GM12891 (cell line): ENCODE data around the gene MAPK4. TPM values are rescaled to one million over a fixed set of nuclear protein-coding genes. Genes with fewer than 3 reads are reported as not detected.
"Not testable (repeated sequence)": the region's sequence is repeated elsewhere in the genome, so short reads cannot be mapped to it uniquely, and the experiment has no call there.

ENCODE experiments used
- DNase-seq: peaks from one replicate; pipeline ENCODE4 v3.0.0; 2011; ENCODE audit warnings: low spot score; ENCODE audit not compliant: insufficient read length
- FAIRE-seq: peaks from 2 replicates; lab custom pipeline; 2011; peaks lifted over from hg19 to GRCh38; lab: Jason Lieb, UNC
- PAX5 ChIP-seq: IDR thresholded peaks from 2 replicates; pipeline ENCODE4 v1.6.1; 2011; ENCODE audit warnings: low read length, moderate library complexity, mild to moderate bottlenecking; ENCODE audit not compliant: insufficient read depth, severe bottlenecking
- POLR2A ChIP-seq: IDR thresholded peaks from 2 replicates; pipeline ENCODE4 v1.6.1; 2011; ENCODE audit warnings: low read depth, low read length, control low read depth
- POLR2AphosphoS5 ChIP-seq: IDR thresholded peaks from 2 replicates; pipeline ENCODE4 v1.6.1; 2011; ENCODE audit warnings: low read depth, low read length, control low read depth
- POU2F2 ChIP-seq: IDR thresholded peaks from 2 replicates; pipeline ENCODE4 v1.6.1; 2011; ENCODE audit warnings: low read depth, mild to moderate bottlenecking, control low read depth, low read length, moderate library complexity
- SPI1 ChIP-seq: IDR thresholded peaks from 2 replicates; pipeline ENCODE4 v1.6.1; 2011; ENCODE audit warnings: low read depth, low read length, control low read depth
- TAF1 ChIP-seq: IDR thresholded peaks from 2 replicates; pipeline ENCODE4 v1.6.1; 2011; ENCODE audit warnings: low read depth, low read length, control low read depth
- polyA plus RNA-seq: library from polyadenylated mRNA; unstranded; fragments of >200 nt; gene quantifications from one replicate; pipeline ENCODE4 v1.2.1, GENCODE V29; 2012; ENCODE audit warnings: low read depth, missing spikeins, inconsistent platforms; ENCODE audit not compliant: missing spikeins

MAPK4 gene
- 0.06 TPM for polyA plus RNA-seq

DNA sequence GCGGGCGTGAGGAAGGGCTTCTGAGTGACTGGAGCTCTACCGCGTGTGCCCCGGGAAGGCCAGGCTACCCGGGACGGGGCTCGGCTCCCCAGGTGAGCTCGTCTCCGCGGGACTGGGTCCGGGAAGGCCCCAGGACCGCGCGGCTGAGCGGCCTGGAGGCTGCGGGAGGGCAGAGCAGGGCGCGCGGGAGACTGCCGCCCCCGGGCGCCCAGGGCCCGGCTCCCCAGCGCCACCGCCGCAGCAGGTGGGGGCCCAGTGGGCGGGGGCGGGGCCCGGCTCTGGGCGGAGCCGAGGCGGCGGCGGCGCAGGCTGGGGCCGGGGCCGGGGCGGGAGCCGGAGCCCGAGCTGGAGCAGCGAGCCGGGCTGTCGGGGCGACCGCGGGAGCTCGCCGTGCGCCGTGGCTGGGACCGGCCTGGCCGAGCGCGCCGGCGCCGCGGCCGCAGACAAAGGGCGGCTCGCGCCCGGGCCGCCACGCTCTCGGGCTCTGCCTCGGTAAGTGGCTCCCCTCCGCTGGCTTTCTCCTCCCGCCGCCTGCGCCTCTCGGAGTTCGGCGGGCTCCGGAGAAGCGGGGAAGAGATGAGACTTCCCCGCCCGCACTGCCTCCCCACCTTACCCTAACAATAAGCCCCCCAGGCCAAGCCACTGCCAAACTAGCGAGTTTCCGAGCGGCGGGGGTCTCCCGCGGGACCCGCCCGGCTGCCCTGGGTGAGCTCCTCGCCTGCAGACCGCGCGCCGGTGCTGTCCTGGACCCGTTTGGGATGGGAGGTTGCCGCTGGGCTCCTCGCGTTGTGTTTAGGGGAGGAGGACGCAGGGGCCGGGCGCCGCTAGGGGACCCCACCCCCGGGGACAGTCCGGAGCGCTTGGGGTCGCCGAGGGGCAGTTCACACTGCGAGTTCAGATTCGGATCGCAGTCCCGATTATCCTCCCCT, at the start of gene MAPK4:
MAPK4 (plus strand) TSS at position 336 of the 929 bp plus-strand sequence. CDS start 103,872 bp downstream, outside the sequence.
- no peak for TF ChIP-seq TAF1
- TF ChIP-seq POU2F2, result no peak
- no peak for TF ChIP-seq POLR2A
- TF ChIP-seq SPI1, result no peak
- TF ChIP-seq PAX5, result no peak
- TF ChIP-seq POLR2AphosphoS5, result no peak
- FAIRE-seq, result no peak
- peak; percentile 32 for DNase-seq

DNA sequence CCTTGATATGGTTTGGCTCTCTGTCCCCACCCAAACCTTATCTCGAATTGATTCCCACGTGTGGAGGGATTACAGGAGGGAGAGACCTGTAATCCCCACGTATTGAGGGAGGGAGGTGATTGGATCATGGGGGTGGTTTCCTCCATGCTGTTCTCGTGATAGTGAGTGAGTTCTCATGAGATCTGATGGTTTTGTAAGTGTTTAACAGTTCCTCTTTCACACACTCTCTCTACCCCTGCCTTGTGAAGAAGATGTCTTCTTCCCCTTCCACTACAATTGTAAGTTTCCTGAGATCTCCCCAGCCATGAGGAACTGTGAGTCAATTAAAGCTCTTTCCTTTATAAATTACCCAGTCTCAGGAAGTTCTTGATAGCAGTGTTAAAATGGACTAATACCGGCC, 42.6 kb upstream of the MAPK4 start:
- not testable (repeated sequence) for FAIRE-seq, DNase-seq

DNA sequence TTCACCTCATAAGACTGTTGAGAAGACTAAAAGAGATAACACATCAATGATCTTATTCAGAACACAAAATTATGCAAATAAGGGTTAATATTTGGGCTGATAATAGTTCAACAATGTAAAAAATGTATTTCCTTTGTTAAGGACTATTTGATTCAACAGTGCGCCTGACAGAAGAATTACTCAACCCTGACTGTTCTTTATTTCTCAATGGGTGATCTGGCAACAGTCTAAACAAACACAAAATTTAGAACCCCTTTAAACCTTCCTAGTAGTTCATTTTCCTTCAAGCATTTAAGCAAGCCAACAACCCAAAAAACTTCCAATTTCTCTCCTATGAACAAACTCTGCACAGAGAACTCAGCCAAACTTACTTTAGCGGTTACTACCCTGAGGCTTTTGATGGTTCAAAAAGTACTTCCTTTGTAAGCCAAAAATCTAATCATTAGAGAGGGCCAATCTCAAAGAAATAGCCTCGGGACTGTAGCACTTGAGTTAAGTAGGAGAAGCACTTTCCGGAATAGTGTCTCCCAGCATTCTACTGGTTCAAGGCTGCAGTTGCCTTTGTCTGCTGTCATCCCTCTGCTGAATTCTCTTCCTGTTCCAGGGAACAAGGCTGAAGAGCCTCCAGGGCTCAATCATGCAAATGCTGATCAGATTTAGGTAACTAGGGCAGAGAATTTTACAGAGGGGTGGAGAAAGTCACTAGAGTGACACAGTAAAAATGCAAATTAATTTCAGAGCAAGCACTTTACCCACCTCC, 40.9 kb upstream of the MAPK4 start:
- no peak for FAIRE-seq
- TF ChIP-seq SPI1 (no peak), POLR2AphosphoS5 (no peak), PAX5 (no peak), POLR2A (no peak), POU2F2 (no peak), TAF1 (no peak)
- DNase-seq, result no peak

DNA sequence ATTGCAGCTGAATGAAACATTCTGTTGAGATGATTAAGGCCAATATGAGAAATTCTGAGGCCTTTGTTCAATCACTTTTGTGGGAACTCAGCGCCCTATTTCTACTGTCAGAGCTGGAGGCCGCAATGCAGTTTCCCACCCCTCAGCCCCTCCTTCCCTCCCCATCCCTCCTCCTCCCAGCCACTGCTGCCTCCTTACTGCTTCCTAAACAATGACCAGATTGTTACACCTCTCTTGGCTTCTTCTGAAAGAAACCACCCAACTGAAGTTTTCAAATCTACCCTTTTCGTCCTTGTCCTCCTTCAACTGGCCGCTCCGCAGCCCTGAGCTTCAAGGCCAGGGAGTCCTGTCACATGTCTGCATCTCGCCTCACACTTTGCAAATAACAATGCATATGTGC, 36.7 kb upstream of the MAPK4 start:
- no peak for DNase-seq
- no peak for FAIRE-seq
- TF ChIP-seq PAX5 (no peak), POU2F2 (no peak), POLR2AphosphoS5 (no peak), TAF1 (no peak), SPI1 (no peak), POLR2A (no peak)

DNA sequence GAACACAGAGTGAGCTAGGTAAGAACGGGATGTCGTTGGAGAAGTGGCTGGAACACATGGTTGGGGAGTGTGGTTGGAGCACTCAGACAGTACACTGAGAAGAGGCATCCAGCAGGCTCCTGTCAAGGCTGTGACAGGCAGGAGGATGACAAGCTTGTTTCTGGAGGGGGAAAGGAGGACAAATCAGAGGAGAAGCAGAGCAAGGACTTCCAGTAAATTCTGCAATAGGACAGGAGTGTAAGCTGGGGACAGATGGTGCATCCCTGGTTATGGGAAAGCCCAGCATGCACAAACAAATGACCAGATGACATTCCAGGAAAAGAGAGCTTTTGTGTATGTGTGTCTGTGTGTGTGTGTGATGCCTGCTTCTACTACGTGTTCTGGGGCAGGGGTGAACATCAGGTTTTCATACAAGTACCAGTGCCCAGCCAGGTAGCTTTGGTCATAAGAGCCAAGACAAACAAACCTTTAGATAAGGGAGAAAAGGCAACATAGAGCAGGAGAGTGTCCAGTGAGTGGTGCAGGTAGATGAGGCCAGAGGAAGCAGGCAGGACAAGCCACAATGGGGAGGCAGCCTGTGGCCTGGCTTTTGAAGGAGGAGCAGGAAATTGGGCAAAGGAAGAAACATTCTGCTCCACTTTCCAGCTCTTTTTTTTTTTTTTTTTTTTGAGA, 32.1 kb upstream of the MAPK4 start:
- DNase-seq (no peak), FAIRE-seq (no peak)
- TF ChIP-seq POLR2A, result no peak
- TF ChIP-seq PAX5, result no peak

DNA sequence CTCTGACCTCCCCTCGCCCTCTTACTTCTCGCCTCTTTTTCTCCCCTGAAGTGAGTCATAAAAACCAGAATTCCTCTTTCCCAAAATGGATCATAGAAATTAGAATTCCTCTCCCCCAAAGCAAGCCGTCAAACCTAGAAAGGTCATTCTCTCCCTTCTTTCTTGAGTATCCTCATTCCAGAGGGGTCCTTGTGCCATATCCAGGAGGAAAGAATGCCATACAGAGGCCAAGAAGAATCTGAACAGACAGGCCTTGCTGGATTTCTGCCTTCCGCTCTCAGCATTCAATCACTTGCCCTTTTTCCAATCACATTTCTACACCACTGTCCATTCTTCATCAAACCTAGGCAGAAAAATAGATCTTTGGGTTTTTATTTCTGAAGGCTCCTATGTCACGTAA, 31.1 kb upstream of the MAPK4 start:
- FAIRE-seq (no peak), DNase-seq (no peak)
- TF ChIP-seq POLR2AphosphoS5 (no peak), POU2F2 (no peak), TAF1 (no peak), POLR2A (no peak), PAX5 (no peak), SPI1 (no peak)

DNA sequence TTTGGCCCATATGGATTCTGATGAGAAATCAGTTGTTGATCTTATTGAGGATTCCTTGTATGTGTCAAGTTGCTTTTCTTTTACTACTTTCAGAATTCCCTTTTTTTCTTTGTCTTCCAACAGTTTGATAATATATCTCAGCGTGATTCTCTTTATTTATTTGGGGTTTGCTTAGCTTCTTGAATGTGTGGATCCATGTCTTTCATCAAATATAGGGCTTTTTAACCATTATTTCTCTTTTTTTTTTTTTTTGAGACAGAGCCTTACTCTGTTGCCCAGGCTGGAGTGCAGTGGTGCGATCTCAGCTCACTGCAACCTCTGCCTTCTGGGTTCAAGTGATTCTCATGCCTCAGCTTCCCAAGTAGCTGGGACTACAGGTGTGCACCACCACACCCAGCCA, 26.1 kb upstream of the MAPK4 start:
- not testable (repeated sequence) for FAIRE-seq, DNase-seq

DNA sequence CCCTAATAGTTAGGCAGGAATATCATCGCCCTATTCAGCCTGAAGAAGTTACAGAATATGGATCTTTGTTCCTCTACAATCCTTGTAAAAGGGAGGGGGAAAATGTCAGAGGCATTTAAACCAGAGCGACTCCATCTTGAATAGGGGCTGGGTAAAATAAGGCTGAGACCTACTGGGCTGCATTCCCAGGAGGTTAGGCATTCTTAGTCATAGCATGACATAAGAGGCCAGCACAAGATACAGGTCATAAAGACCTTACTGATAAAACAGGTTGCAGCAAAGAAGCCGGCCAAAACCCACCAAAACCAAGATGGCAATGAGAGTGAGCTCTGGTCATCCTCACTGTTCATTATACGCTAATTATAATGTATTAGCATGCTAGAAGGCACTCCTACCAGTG, 15.4 kb upstream of the MAPK4 start:
- not testable (repeated sequence) for DNase-seq

DNA sequence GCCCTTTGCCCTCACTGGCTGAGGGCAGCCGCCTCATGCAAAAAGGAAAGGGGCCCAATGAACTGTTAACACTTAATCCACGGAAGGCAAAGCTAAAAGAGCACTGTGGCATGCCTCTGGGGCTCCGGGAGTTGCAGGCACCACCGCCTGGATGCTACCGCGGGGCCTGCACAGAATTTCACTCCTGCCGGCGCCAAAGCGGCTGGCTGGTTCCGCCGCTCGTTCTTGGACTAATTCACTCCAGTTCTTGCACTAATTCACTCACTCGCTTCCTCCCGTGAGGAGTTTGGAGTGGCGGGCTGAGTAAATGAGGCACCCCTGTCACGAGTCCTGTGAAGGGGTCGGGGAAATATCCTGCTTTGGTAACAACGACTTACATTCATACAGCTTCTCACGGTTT, 14.0 kb upstream of the MAPK4 start:
- FAIRE-seq (no peak), DNase-seq (no peak)
- TF ChIP-seq SPI1 (no peak), TAF1 (no peak), POU2F2 (no peak), PAX5 (no peak), POLR2AphosphoS5 (no peak), POLR2A (no peak)

More for the DNA sequence above, 15.4 kb upstream of the MAPK4 start:
- not testable (repeated sequence) for FAIRE-seq

DNA sequence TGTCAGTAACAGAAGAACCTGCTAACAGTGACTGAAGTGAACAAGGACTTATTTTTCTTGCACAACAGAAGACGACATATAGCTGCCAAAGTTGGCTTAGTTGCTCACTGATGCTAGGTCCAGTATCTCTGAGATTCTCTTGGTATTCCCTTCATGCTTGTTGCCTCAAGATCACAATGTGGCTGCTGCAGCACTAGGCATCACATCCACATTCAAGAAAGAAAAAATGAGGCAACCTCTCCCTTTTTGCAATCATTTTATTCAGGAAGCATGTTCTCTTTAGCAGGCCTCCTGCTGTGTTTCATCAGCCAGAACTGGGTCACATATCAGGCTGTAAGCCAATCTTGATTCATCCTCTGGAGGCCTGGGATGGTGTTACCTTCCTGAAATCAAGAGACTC, 11.7 kb upstream of the MAPK4 start:
- DNase-seq (no peak), FAIRE-seq (no peak)
- TF ChIP-seq SPI1 (no peak), POLR2AphosphoS5 (no peak), POU2F2 (no peak), PAX5 (no peak), POLR2A (no peak), TAF1 (no peak)

DNA sequence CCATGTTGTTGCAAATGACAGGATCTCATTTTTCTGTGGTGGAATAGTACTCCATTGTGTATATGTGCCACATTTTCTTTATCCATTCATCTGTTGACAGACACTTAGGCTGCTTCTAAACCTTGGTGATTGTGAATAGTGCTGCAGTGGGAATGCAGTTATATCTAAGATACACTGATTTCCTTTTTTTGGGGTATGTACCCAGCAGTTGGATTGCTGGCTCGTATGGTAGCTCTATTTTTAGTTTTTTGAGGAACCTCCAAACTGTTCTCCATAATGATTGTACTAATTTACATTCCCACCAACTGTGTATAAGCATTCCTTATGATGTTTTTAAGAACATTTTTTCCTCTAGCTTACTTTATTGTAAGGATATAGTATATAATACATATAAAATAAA, 8.2 kb upstream of the MAPK4 start:
- FAIRE-seq, DNase-seq: not testable (repeated sequence)
